ENCODE data around the gene RNF6. TPM values are rescaled to one million over a fixed set of nuclear protein-coding genes. Genes with fewer than 3 reads are reported as not detected.

RNF6 gene
- total RNA-seq, 1 experiment from 2014 or later, result 19.5 TPM

- H3K36me3 Mint-ChIP-seq (ENCODE audit: insufficient read depth in 1 of 3, low read depth in 3 of 3), result peaks cover 0 to 8% (median 5%) of the 10 kb centered on the region in 3 experiments; a peak in 4 of 7 replicates
- Histone ChIP-seq H2BK120ac (ENCODE audit: low read depth, low read length, poor library complexity, severe bottlenecking) (no peak overlapping the region), H2BK20ac (ENCODE audit: low read depth, low read length, poor library complexity, severe bottlenecking) (no peak overlapping the region), H2BK12ac (ENCODE audit: insufficient read length, low read depth, low read length) (no peak overlapping the region), H3K14ac (ENCODE audit: insufficient read depth, low read length) (no peak overlapping the region), H3K27me3 (ENCODE audit: insufficient read depth, low read length) (no peaks in the 10 kb centered on the region), H3K23me2 (ENCODE audit: insufficient read length, low read depth, low read length, poor library complexity, severe bottlenecking) (no peaks in the 10 kb centered on the region), H3K18ac (ENCODE audit: insufficient read length, low read depth, low read length) (no peak overlapping the region), H2AFZ (ENCODE audit: low read length) (no peak overlapping the region), H3T11ph (ENCODE audit: low read length) (no peak overlapping the region), H2BK15ac (ENCODE audit: low read depth, low read length) (no peak overlapping the region), H3K56ac (ENCODE audit: insufficient read length, low read depth, low read length) (no peak overlapping the region), H4K8ac (replicated peaks; ENCODE audit: insufficient read length, low read depth, low read length) (no peak overlapping the region), H3K23ac (ENCODE audit: insufficient read length, low read depth, low read length) (no peak overlapping the region), H4K91ac (ENCODE audit: insufficient read length, low read depth, low read length) (no peak overlapping the region), H4K20me1 (ENCODE audit: control insufficient read depth, insufficient read depth, insufficient read length) (no peaks in the 10 kb centered on the region), H3K79me2 (ENCODE audit: insufficient read depth, low read length) (no peaks in the 10 kb centered on the region), H2BK5ac (ENCODE audit: insufficient read length, low read length) (no peak overlapping the region), H3K4me2 (ENCODE audit: insufficient read depth, insufficient read length, low read length) (no peak overlapping the region), H3K4ac (ENCODE audit: low read depth, low read length) (no peak overlapping the region), H2AK5ac (ENCODE audit: insufficient read length, low read length) (no peak overlapping the region), H3K79me1 (ENCODE audit: insufficient read depth, low read depth, low read length, poor library complexity, severe bottlenecking) (no peaks in the 10 kb centered on the region), H4K5ac (ENCODE audit: insufficient read length, low read depth, low read length) (no peak overlapping the region), H3K27ac (ENCODE audit: insufficient read length, low read depth, low read length) (no peak overlapping the region), H3K4me1 (ENCODE audit: insufficient read depth, low read length) (no peaks in the 10 kb centered on the region), H3K9me3 (ENCODE audit: control insufficient read depth, low read depth, low read length) (no peaks in the 10 kb centered on the region), H3K9ac (ENCODE audit: extremely low read depth, insufficient read length, low read length) (no peak overlapping the region)
- H3K4me1 Mint-ChIP-seq, result peaks cover 0 to 2% of the 10 kb centered on the region in 2 experiments; a peak in 1 of 4 replicates
- peaks cover 2 to 10% of the 10 kb centered on the region in 2 experiments; a peak in 3 of 5 replicates for H3K9me3 Mint-ChIP-seq
- no peak overlapping the region for H3K4me3 Mint-ChIP-seq
- no peak overlapping the region; a peak in 1 of 7 replicates for H3K27ac Mint-ChIP-seq
- no peak for TF ChIP-seq CTCF (conservative IDR thresholded peaks at IDR 0.05)
- no peaks in the 10 kb centered on the region for H3K27me3 Mint-ChIP-seq (ENCODE audit: low read depth)
- no peak for DNase-seq
- no CpG with 5 or more reads among the region's 3 CpGs for WGBS (ENCODE audit: extremely low coverage, insufficient read length, low lambda C conversion rate)
Observed at GRCh38 chr13:26168835-26169234, 53.3 kb downstream of the RNF6 start.

All from H9 (cell line).